Endodermal cell (in vitro differentiated cells): ENCODE results near the gene LSM4. TPM values are rescaled to one million over a fixed set of nuclear protein-coding genes. Genes with fewer than 3 reads are reported as not detected.
A peak's percentile ranks its signal among the peaks of the same experiment; 100 is the strongest.

Experiments used
- DNase-seq: peaks from one replicate; pipeline ENCODE4 v3.0.0-alpha.2; 2017
- H3K27ac ChIP-seq: 2 replicates; pipeline ENCODE4 v1.5.1; 2013; ENCODE audit warnings: mild to moderate bottlenecking, low read depth, low read length, moderate library complexity
- H3K27me3 ChIP-seq: 2 replicates; pipeline ENCODE4 v1.6.1; 2013; ENCODE audit warnings: mild to moderate bottlenecking, low read length, moderate library complexity; ENCODE audit not compliant: insufficient read depth, control insufficient read depth, poor library complexity, severe bottlenecking
- H3K36me3 ChIP-seq: 2 replicates; pipeline ENCODE4 v1.7.0; 2013; ENCODE audit warnings: mild to moderate bottlenecking, low read length, moderate library complexity; ENCODE audit not compliant: control insufficient read depth, insufficient read depth
- H3K4me1 ChIP-seq: one replicate; pipeline ENCODE4 v1.7.0; 2013; ENCODE audit warnings: low read length; ENCODE audit not compliant: control insufficient read depth, insufficient read depth
- H3K4me3 ChIP-seq: 2 replicates; pipeline ENCODE4 v1.5.1; 2013; ENCODE audit warnings: mild to moderate bottlenecking, low read length, moderate library complexity
- H3K9ac ChIP-seq: 2 replicates; pipeline ENCODE4 v1.6.1; 2013; ENCODE audit warnings: mild to moderate bottlenecking, low read length, moderate library complexity; ENCODE audit not compliant: poor library complexity, severe bottlenecking; ENCODE audit errors: extremely low read depth
- H3K9me3 ChIP-seq: 2 replicates; pipeline ENCODE4 v1.6.1; 2013; ENCODE audit warnings: mild to moderate bottlenecking, low read length, moderate library complexity; ENCODE audit not compliant: control insufficient read depth
- H3K27ac Mint-ChIP-seq: 2 replicates; pipeline ENCODE4 v1.8.0; 2020; ENCODE audit warnings: mixed read lengths
- H3K27me3 Mint-ChIP-seq: 2 replicates; pipeline ENCODE4 v1.8.0; 2021; ENCODE audit warnings: mild to moderate bottlenecking, mixed read lengths; ENCODE audit not compliant: insufficient read depth
- H3K36me3 Mint-ChIP-seq: 2 replicates; pipeline ENCODE4 v1.8.0; 2020; ENCODE audit warnings: low read depth, mixed read lengths
- H3K4me1 Mint-ChIP-seq: 2 replicates; pipeline ENCODE4 v1.8.0; 2020; ENCODE audit warnings: mixed read lengths
- H3K4me3 Mint-ChIP-seq: 2 replicates; pipeline ENCODE4 v1.8.0; 2020; ENCODE audit warnings: mild to moderate bottlenecking, moderate library complexity, mixed read lengths
- H3K9me3 Mint-ChIP-seq: 2 replicates; pipeline ENCODE4 v1.8.0; 2020; ENCODE audit warnings: mild to moderate bottlenecking, mixed read lengths
- CTCF ChIP-seq: fragments of 200-600 bp; sonication (generic); conservative IDR thresholded peaks from 2 replicates; pipeline ENCODE4 v1.5.0; 2021; ENCODE audit warnings: antibody characterized with exemption, mild to moderate bottlenecking
- WGBS, 2 experiments: methylation state at CpG; one replicate each; pipeline versions ENCODE4 v1.1.5 to v1.1.7; 2013; ENCODE audit warnings: missing lambda C conversion rate in 2 of 2, mixed read lengths in 1 of 2; ENCODE audit not compliant: insufficient coverage in 1 of 2, insufficient read length in 1 of 2; 5-methylcytosine and 5-hydroxymethylcytosine counted together
- total RNA-seq, 2 donors: library from RNA; stranded (reverse); fragmentation: NEBNext Ultra II Directional in 1 of 2; extraction: Animal tissue kit (Norgen Biotek cat#: 25700) in 1 of 2; gene quantifications; 2 replicates in 1 of 2; 3 replicates in 1 of 2; pipeline ENCODE4 v1.2.1, GENCODE V29; 2021

LSM4 gene
- total RNA-seq, 2 donors from 2014 or later: 252 to 276 TPM

- Histone ChIP-seq H3K27ac (peak overlapping the region; percentile 73), H3K36me3 (no peaks in the 10 kb centered on the region), H3K4me3 (no peak overlapping the region), H3K9ac (no peak overlapping the region), H3K4me1 (peaks cover 4% of the 10 kb centered on the region), H3K27me3 (no peaks in the 10 kb centered on the region), H3K9me3 (no peaks in the 10 kb centered on the region)
- no peaks in the 10 kb centered on the region for H3K36me3 Mint-ChIP-seq
- no peaks in the 10 kb centered on the region for H3K27me3 Mint-ChIP-seq
- no peak for TF ChIP-seq CTCF
- H3K9me3 Mint-ChIP-seq: peaks cover 2% of the 10 kb centered on the region
- peaks cover 13% of the 10 kb centered on the region for H3K4me1 Mint-ChIP-seq
- H3K27ac Mint-ChIP-seq: peak overlapping the region; percentile 72
- peak; percentile 83 for DNase-seq
- H3K4me3 Mint-ChIP-seq: peak overlapping the region; percentile 45
- WGBS, 2 experiments: 71 to 81% methylated on average over 18 to 21 of the region's 21 CpGs
Observed at GRCh38 chr19:18286973-18287635, 35.8 kb downstream of the LSM4 start.

GRCh38 chr19:18284712-18285360 lies 38.0 kb downstream of the LSM4 start:
- Mint-ChIP-seq H3K9me3 (peaks cover 2% of the 10 kb centered on the region), H3K4me1 (peaks cover 12% of the 10 kb centered on the region), H3K36me3 (no peaks in the 10 kb centered on the region), H3K27me3 (no peaks in the 10 kb centered on the region), H3K4me3 (no peak overlapping the region), H3K27ac (no peak overlapping the region)
- no peak for DNase-seq
- peak overlapping the region; percentile 29 for H3K27ac ChIP-seq
- H3K9ac ChIP-seq: no peak overlapping the region
- H3K27me3 ChIP-seq: no peaks in the 10 kb centered on the region
- peaks cover 4% of the 10 kb centered on the region for H3K4me1 ChIP-seq
- no peaks in the 10 kb centered on the region for H3K36me3 ChIP-seq
- H3K4me3 ChIP-seq: no peak overlapping the region
- no peak for TF ChIP-seq CTCF
- 88 to 97% methylated on average over 7 to 12 of the region's 12 CpGs for WGBS, 2 experiments
- H3K9me3 ChIP-seq: no peaks in the 10 kb centered on the region

- 80 to 98% methylated on average over 4 to 5 of the region's 5 CpGs for WGBS, 2 experiments
- H3K27me3 ChIP-seq: no peaks in the 10 kb centered on the region
- no peak overlapping the region for H3K4me3 Mint-ChIP-seq
- H3K27ac Mint-ChIP-seq: no peak overlapping the region
- peaks cover 9% of the 10 kb centered on the region for H3K36me3 Mint-ChIP-seq
- no peaks in the 10 kb centered on the region for H3K9me3 ChIP-seq
- no peak overlapping the region for H3K27ac ChIP-seq
- no peaks in the 10 kb centered on the region for H3K27me3 Mint-ChIP-seq
- no peak overlapping the region for H3K9ac ChIP-seq
- H3K4me3 ChIP-seq: no peak overlapping the region
- H3K36me3 ChIP-seq: peaks cover 9% of the 10 kb centered on the region
- peaks cover 4% of the 10 kb centered on the region for H3K4me1 ChIP-seq
- no peak for TF ChIP-seq CTCF
- peaks cover 2% of the 10 kb centered on the region for H3K9me3 Mint-ChIP-seq
- peaks cover 20% of the 10 kb centered on the region for H3K4me1 Mint-ChIP-seq
- DNase-seq: no peak
Observed at GRCh38 chr19:18283338-18283737, 39.5 kb downstream of the LSM4 start.
